GM19395 (cell line): ENCODE measurements around the gene HMCN2.

Experiments used
- ATAC-seq: cut with Tn5 transposase; IDR thresholded peaks from one replicate; pipeline ENCODE4 v1.9.1; 2021; ENCODE audit warnings: mild to moderate bottlenecking, moderate library complexity; ENCODE audit not compliant: unreplicated experiment

Gene HMCN2

DNA sequence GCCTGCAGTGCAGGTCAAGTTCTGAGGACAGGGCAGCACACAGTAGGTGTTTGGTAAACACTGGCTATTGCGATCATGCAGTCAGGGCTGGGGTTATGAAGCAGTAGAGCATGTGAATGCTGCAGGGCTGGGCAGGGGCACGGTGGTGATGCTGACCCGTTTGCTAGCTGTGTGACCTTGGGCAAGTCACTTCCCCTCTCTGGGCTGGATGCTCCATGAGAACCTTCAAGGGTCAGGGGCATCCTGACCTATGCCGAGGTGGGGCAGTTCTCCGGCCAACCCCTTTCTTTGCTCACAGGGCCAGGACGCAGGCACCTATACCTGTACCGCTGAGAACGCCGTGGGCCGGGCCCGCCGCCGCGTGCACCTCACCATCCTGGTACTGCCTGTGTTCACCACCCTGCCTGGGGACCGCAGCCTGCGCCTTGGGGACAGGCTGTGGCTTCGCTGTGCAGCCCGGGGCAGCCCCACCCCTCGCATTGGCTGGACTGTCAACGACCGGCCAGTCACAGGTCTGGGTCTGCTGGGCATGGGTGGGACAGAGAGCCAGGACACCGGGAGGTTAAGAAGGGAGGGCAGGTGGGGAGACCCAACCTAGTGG lies 140.2 kb downstream of the HMCN2 start:
- no peak for ATAC-seq

- no peak for ATAC-seq
Measured at GRCh38 chr9:130406278-130406895, 140.8 kb downstream of the HMCN2 start.

- ATAC-seq: no peak
Measured at GRCh38 chr9:130407916-130408663, 142.5 kb downstream of the HMCN2 start.

DNA sequence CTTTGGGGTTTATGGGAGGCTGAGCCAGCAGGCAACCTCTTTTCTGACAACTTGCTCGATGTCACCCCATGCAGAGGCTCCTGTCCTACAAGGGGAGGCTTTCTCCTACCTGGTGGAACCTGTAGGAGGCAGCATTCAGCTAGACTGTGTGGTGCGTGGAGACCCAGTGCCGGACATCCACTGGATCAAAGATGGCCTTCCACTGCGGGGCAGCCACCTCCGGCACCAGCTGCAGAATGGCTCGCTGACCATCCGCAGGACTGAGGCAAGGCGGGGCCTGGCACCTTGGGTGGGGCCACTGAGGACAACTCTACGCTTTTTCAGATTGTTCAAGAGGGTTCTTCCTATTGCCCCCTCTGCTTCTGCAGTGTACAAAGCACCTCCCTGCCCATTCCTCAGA lies 143.1 kb downstream of the HMCN2 start:
- no peak for ATAC-seq

- ATAC-seq: no peak
Measured at GRCh38 chr9:130409246-130409645, 143.7 kb downstream of the HMCN2 start.

DNA sequence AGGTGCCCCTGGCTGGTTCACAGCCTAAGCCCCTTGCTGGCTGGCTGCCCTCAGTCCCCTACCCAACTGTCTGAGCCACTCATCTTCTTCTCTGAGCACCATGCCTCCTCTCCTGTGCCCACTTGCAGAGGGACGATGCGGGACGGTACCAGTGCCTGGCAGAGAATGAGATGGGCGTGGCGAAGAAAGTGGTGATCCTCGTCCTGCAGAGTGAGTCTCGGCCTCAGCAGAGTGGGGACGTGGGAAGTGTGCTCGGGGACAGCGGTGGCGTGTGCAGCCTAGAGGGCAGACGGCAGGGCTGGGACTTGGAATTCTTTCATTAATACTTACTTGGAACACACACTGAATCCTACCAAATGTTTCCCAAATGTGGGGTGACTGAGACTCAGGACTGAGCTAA lies 144.9 kb downstream of the HMCN2 start:
- ATAC-seq: no peak

DNA sequence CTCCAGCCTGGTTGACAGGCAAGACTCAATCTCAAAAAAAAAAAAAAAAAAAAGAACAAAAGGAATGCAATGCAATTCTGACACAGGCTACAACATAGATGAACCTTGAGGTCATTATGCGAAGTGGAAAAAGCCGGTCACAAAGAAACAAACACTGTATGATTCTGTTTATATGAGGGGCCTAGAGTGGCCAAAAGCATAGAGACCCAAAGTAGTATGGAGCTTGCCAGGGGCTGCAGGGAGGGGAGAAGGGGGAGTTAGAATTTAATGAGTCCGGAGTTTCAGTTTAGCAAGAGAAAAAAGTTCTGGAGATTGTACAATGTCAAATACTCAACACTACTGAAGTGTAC lies 146.0 kb downstream of the HMCN2 start:
- no peak for ATAC-seq

DNA sequence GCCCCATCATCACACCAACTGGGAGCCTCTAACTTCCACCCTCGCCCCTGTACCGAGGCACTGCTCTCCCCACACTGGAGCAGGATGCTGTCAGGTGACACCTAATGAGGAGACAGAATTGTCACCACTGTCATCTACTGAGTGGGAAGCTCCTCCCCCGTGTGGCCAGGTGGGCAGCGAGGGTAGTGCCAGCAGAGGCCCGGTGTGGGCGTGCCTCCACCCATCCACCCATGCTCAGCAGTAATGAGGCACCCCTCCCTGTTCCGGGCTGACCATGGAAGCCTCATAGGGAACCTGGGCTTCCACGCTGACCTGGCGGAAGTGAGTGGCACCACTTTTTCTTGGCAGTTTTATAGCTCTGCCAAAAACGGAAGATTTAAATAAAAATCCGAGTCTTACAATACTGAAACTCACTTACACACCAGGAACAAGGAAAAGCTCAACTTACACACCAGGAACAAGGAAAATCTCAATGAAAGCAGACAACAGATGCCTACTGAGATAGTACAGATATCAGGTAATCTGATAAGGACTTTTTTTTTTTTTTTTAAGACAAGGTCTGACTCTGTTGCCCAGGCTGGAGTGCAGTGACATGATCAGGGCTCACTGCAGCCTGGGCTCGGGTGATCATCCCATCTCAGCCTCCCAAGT lies 148.6 kb downstream of the HMCN2 start:
- ATAC-seq: no peak

GRCh38 chr9:130414910-130415746 lies 149.6 kb downstream of the HMCN2 start:
- no peak for ATAC-seq

DNA sequence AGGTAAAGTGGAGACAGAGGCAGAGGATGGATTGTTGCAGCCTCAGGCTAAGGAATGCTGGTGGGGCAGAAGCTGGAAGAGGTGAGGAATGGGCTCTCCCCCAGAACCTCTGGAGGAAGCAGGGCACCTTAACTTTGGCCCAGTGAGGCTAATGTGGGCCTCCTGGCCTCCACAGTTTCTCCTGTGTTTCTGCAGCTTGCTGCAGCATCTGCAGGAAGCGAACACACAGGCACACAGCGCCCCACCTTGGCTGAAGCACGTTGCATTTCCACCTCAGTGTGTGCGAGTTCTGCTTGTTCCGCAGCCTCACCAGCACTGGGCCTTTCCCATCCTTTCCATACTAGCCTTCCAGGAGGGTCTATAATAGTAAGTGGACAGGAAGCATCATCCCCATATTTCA lies 152.0 kb downstream of the HMCN2 start:
- ATAC-seq: no peak

DNA sequence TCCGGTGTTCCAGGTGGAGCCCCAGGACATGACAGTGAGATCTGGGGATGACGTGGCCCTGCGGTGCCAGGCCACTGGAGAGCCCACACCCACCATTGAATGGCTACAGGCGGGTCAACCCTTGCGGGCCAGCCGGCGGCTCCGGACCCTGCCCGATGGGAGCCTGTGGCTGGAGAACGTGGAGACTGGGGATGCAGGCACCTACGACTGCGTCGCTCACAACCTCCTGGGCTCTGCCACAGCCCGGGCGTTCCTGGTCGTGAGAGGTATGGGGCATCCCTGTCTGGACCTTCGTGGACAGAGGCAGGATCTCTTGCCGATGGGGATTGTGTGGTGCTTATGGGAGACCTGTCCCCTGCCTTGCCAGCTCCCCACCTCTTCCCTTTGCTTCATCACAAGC lies 153.2 kb downstream of the HMCN2 start:
- ATAC-seq: no peak

DNA sequence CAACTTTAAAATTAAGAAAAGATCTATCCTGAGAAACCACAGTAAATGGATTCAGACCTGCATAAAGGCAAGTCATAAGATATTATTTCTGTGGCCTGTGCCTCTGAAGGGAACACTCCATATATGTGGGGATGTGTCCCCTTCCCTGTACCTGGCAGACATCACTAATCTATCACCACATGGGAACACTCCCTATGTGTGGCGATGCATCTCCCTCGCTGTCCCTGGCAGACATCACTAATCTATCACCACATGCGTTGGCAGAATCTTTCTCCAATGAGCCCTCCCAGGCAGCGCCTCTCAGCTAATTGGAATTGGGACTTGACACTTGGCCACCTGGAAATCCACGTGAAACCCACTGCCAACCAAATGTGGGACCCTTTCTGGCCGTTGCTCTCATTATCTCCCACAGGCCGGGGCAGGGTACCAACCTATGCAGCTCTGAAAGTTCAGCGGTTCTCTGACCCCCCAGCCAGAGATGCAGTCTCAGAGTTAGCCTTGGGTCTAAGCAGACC lies 154.0 kb downstream of the HMCN2 start:
- no peak for ATAC-seq

GRCh38 chr9:130421154-130421801 lies 155.7 kb downstream of the HMCN2 start:
- no peak for ATAC-seq

DNA sequence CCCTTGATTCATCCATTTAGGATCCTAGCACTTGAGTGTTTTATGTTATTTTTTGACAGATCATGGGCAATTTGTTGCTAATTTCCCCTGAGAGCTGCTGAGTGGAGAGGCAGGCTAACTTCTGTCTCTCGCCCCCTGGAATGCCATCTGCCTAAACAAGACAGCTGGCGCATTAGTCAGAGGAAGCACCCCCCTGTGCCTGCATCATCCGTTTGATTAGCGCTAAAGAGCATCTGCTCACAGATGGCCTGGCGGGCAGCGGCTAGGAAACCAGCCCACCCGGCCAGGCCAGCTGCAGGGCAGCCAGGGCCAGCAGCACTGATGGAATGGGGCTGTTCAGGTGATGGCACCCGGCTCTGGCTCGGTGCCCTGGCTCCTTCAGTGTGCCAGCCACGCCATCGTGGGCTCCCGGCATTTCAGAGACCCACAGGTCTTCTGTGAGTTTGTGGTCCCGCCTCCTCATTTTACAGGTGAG lies 156.3 kb downstream of the HMCN2 start:
- no peak for ATAC-seq

DNA sequence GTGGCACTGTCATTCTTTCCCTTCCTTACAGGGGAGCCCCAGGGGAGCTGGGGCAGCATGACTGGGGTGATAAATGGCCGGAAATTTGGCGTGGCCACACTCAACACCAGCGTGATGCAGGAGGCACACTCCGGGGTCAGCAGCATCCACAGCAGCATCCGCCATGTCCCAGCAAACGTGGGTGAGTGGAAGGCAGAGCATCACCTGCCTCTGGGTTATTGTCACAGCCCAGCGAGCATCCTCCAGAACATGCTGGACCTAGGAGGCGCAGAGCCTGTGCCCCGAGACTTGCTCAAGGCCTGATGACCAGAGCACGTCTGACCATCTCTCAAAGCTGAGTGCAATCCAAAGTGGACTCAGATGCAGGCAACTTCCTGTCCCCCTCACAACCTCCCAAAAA lies 157.0 kb downstream of the HMCN2 start:
- ATAC-seq: no peak

DNA sequence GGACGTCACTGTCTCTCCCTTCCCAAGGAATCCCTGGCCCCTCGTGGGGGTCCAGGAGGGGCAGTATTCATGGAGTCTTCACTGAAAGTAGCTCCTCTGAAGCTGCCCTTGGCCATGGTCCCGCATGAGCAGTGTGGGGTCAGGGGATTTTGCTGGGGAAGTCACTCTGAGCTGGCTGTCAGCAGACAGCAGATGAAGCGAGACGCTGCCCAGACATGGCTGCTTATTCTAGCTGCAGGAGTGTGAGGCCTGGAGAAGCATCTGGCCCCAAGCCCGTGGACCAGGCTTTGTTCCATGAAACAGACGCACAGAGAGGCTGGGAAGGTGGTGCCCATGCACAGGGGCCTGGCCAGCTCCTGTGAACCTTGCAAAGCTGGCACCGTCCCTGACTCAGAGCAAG lies 157.7 kb downstream of the HMCN2 start:
- ATAC-seq: no peak

DNA sequence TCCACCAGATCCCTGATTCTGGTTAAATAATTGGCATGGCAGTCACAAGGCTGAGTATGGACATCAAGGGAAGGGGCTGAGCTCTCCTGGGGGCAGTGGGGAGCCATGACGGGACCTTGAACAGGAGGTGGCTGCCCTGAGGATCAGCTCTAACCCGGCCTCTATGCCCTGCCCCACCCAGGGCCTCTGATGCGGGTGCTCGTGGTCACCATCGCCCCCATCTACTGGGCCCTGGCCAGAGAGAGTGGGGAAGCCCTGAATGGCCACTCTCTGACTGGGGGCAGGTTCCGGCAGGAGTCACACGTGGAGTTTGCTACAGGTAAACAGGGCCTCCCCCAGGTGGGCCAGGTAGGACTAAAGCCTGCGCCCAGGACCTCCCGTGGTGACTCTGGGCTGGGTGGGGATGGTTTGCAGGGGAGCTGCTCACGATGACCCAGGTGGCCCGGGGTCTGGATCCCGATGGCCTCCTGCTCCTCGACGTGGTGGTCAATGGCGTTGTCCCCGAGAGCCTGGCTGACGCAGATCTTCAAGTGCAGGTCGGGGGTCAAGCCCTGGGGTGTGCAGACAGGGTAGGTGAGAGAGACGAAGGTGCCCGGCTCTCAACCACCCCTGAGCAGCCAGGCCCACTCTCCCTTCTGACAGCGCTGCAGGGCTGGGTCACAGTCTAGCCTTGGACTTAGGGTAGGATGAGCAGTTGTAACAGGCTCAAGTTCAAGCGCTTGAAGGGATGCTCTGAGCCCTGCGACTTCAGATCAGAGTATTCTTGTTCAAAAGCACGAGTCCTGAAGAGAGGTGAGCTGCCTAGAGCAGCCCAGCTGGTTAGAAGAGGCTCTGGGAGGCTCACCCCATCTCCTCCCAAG lies 159.3 kb downstream of the HMCN2 start:
- no peak for ATAC-seq

- ATAC-seq: no peak
Measured at GRCh38 chr9:130425741-130426466, 160.3 kb downstream of the HMCN2 start.

GRCh38 chr9:130426467-130426773 lies 160.9 kb downstream of the HMCN2 start:
- no peak for ATAC-seq
